GM23338 (cell line): Measurements from ENCODE around the gene SMAGP. TPM values are rescaled to one million over a fixed set of nuclear protein-coding genes. Genes with fewer than 3 reads are reported as not detected.

Experiments used
- ATAC-seq: fragments of 200-7000 bp; cut with Tn5 transposase; 3 replicates; pipeline ENCODE4 v1.9.1; 2020
- DNase-seq: peaks from one replicate; pipeline ENCODE4 v3.0.0-alpha.2; 2015; ENCODE audit warnings: low spot score
- H2AFZ ChIP-seq: fragments of 200-600 bp; sonication (generic); 2 replicates; pipeline ENCODE4 v1.8.0; 2016; ENCODE audit warnings: antibody characterized with exemption, mild to moderate bottlenecking, moderate library complexity
- H3F3A ChIP-seq: fragments of 200-600 bp; sonication (generic); replicated peaks from 2 replicates; pipeline ENCODE4 v1.8.0; 2017; ENCODE audit warnings: antibody characterized with exemption, mixed run types, low read depth
- H3K27ac ChIP-seq: fragments of 200-600 bp; sonication (generic); 2 replicates; pipeline ENCODE4 v1.6.1; 2016; ENCODE audit warnings: low read depth
- H3K27me3 ChIP-seq: fragments of 200-600 bp; sonication (generic); 2 replicates; pipeline ENCODE4 v1.8.0; 2016; ENCODE audit warnings: mild to moderate bottlenecking, mixed run types, moderate library complexity; ENCODE audit not compliant: insufficient read depth
- H3K36me3 ChIP-seq: fragments of 200-600 bp; sonication (generic); 2 replicates; pipeline ENCODE4 v1.8.0; 2016; ENCODE audit warnings: mild to moderate bottlenecking; ENCODE audit not compliant: insufficient read depth
- H3K4me1 ChIP-seq: fragments of 200-600 bp; sonication (generic); 2 replicates; pipeline ENCODE4 v1.8.0; 2016; ENCODE audit warnings: mild to moderate bottlenecking, moderate library complexity; ENCODE audit not compliant: insufficient read depth
- H3K4me2 ChIP-seq: fragments of 200-600 bp; sonication (generic); 2 replicates; pipeline ENCODE4 v1.7.1; 2017; ENCODE audit warnings: mixed run types
- H3K4me3 ChIP-seq: fragments of 200-600 bp; sonication (generic); 2 replicates; pipeline ENCODE4 v1.6.1; 2016; ENCODE audit warnings: mixed run types
- H3K79me2 ChIP-seq: fragments of 200-600 bp; sonication (generic); replicated peaks from 2 replicates; pipeline ENCODE4 v1.8.0; 2017; ENCODE audit warnings: mild to moderate bottlenecking; ENCODE audit not compliant: insufficient read depth
- H3K9me2 ChIP-seq: fragments of 200-600 bp; sonication (generic); 2 replicates; pipeline ENCODE4 v1.8.0; 2017; ENCODE audit not compliant: insufficient read depth
- H4K20me1 ChIP-seq: fragments of 200-600 bp; sonication (generic); replicated peaks from 2 replicates; pipeline ENCODE4 v1.8.0; 2017; ENCODE audit warnings: mild to moderate bottlenecking; ENCODE audit not compliant: insufficient read depth
- H3K27ac Mint-ChIP-seq: 2 replicates; pipeline ENCODE4 v1.8.0; 2020; ENCODE audit warnings: inconsistent platforms, mild to moderate bottlenecking, moderate library complexity, mixed read lengths
- H3K27me3 Mint-ChIP-seq: 3 replicates; pipeline ENCODE4 v1.8.0; 2022; ENCODE audit warnings: low read depth, mild to moderate bottlenecking, moderate library complexity, mixed read lengths, inconsistent platforms; ENCODE audit not compliant: insufficient read depth, poor library complexity
- H3K36me3 Mint-ChIP-seq: 3 replicates; pipeline ENCODE4 v1.8.0; 2021; ENCODE audit warnings: low read depth, mild to moderate bottlenecking, inconsistent platforms, moderate library complexity, mixed read lengths
- H3K4me1 Mint-ChIP-seq: 3 replicates; pipeline ENCODE4 v1.8.0; 2020; ENCODE audit warnings: mild to moderate bottlenecking, inconsistent platforms, mixed read lengths
- H3K4me3 Mint-ChIP-seq: 3 replicates; pipeline ENCODE4 v1.8.0; 2021; ENCODE audit warnings: moderate library complexity, mild to moderate bottlenecking, inconsistent platforms, mixed read lengths
- H3K9me3 Mint-ChIP-seq: 3 replicates; pipeline ENCODE4 v1.8.0; 2020; ENCODE audit warnings: moderate library complexity, mild to moderate bottlenecking, inconsistent platforms, mixed read lengths
- CREB1 ChIP-seq: fragments of 250-450 bp; sonication (Bioruptor Pico); IDR thresholded peaks from 2 replicates; pipeline ENCODE4 v1.5.0; 2020; ENCODE audit warnings: low read depth, mild to moderate bottlenecking, moderate library complexity
- CTCF ChIP-seq, 2 experiments: fragments of 200-600 bp in 1 of 2; sonication (generic) in 1 of 2; conservative IDR thresholded peaks; 2 replicates each; pipeline versions ENCODE4 v1.5.1 to v1.6.1; 2016 to 2017; ENCODE audit warnings: antibody characterized with exemption in 2 of 2, low read depth in 2 of 2, mild to moderate bottlenecking in 2 of 2, moderate library complexity in 1 of 2
- JUNB ChIP-seq: IDR thresholded peaks from one replicate; pipeline ENCODE4 v1.6.1; 2016; ENCODE audit warnings: antibody characterized with exemption; ENCODE audit not compliant: unreplicated experiment
- NANOG ChIP-seq: IDR thresholded peaks from 2 replicates; pipeline ENCODE4 v1.6.1; 2016; ENCODE audit warnings: antibody characterized with exemption, borderline replicate concordance
- POLR2AphosphoS5 ChIP-seq: IDR thresholded peaks from 2 replicates; pipeline ENCODE4 v1.6.1; 2016; ENCODE audit warnings: antibody characterized with exemption, low read depth
- REST ChIP-seq: IDR thresholded peaks from one replicate; pipeline ENCODE4 v1.6.1; 2018; ENCODE audit warnings: antibody characterized with exemption; ENCODE audit not compliant: unreplicated experiment
- ZNF114 ChIP-seq: fragments of 250-450 bp; sonication (Bioruptor Pico); IDR thresholded peaks from 2 replicates; pipeline ENCODE4 v1.5.0; 2020; ENCODE audit warnings: mild to moderate bottlenecking, moderate library complexity
- ZNF331 ChIP-seq: fragments of 250-450 bp; sonication (Bioruptor Pico); IDR thresholded peaks from 2 replicates; pipeline ENCODE4 v1.5.0; 2020; ENCODE audit warnings: low read depth, mild to moderate bottlenecking, moderate library complexity
- polyA plus RNA-seq: library from polyadenylated mRNA; unstranded; fragments of >200 nt; fragmentation: Nextera tagmentation; extraction: Ambion mirVana; gene quantifications from 2 replicates; pipeline ENCODE4 v1.2.1, GENCODE V29; 2016
- total RNA-seq: library from RNA; depleted of rRNA; stranded (reverse); fragments of >200 nt; shearing (Covaris generic); gene quantifications from 2 replicates; pipeline ENCODE4 v1.2.3, GENCODE V29; 2014

The SMAGP gene
- total and polyA plus RNA-seq, 2 experiments from 2014 or later: 4.7 to 8.2 TPM

DNA sequence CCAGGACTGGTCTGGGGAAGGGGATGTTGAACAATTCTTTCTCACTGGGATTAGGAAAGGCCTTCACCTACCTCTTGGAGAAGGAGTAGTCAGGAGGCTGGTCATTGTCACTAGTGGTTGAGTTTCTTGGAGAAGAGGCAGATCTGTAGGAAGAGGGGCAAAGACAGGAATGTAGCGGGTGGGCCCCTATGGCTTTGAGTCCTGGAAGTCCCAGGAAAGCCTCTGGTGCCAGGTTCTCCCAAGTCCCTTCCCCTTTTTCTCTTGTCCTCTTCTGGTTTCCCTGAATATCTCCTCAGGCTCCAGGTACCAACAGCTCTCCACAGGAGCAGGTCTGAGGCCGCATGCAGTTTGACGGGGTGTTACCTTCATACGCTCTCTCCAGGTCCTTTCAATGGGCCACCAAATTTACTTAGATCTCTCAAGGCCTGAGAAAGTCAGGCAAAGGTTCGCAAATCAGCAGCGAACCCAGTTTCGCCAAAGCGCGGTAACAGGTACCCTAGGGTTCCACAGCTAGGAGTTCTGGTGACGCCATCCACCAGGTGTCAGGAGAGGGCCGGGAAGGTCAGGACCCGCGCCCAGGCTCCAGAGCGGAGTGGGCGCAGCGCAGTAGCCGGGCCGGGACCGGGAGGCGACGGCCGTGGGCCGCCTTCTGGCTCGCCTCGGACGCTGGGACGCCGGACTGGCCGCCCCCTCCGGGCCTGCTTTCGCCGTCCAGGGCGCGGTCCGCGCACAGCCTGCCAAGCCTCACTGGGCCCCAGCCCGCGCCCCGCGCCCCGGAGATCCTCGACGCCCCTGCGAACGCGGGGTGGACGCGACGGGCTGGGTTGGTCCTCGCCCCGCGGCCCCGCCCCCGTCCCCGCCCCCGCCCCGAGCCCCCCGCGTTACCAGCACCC, 795 bp downstream of the SMAGP start:
- Histone ChIP-seq H3K4me3 (peak overlapping the region; percentile 91), H3K27me3 (peaks cover 18% of the 10 kb centered on the region), H3F3A (no peaks in the 10 kb centered on the region), H3K36me3 (0 out of 2 replicates have a peak, but pooled peaks cover 3% of the 10 kb centered on the region), H3K4me2 (peak overlapping the region; percentile 75), H3K9me2 (no peaks in the 10 kb centered on the region), H3K27ac (no peak overlapping the region), H4K20me1 (no peaks in the 10 kb centered on the region), H3K4me1 (0 out of 2 replicates have a peak, but pooled peaks cover 5% of the 10 kb centered on the region), H3K79me2 (no peaks in the 10 kb centered on the region), H2AFZ (peak overlapping the region; percentile 87; the same call in 1 of the 2 replicates)
- no peak for TF ChIP-seq JUNB
- TF ChIP-seq CTCF (conservative IDR thresholded peaks at IDR 0.05; ENCODE audit: low read depth in 2 of 2): peak; percentile 54 to 84
- 0 out of 2 replicates have a peak, but pooled peaks have one; percentile 8 for TF ChIP-seq POLR2AphosphoS5
- peak; percentile 54; the same call in 1 of the 2 replicates for TF ChIP-seq ZNF114 (CRISPR knock-in tag)
- peak; percentile 66 for TF ChIP-seq CREB1 (CRISPR knock-in tag)
- DNase-seq: peak; percentile 92
- H3K27me3 Mint-ChIP-seq: peaks cover 21% of the 10 kb centered on the region
- peak overlapping the region; percentile 82; the same call in 1 of the 2 replicates for H3K27ac Mint-ChIP-seq
- H3K36me3 Mint-ChIP-seq: no peaks in the 10 kb centered on the region; the same call in 1 of the 3 replicates
- peak overlapping the region; percentile 74 for H3K4me3 Mint-ChIP-seq
- H3K9me3 Mint-ChIP-seq: no peaks in the 10 kb centered on the region; the same call in 2 of the 3 replicates
- peak; percentile 90 for ATAC-seq
- peaks cover 19% of the 10 kb centered on the region for H3K4me1 Mint-ChIP-seq

DNA sequence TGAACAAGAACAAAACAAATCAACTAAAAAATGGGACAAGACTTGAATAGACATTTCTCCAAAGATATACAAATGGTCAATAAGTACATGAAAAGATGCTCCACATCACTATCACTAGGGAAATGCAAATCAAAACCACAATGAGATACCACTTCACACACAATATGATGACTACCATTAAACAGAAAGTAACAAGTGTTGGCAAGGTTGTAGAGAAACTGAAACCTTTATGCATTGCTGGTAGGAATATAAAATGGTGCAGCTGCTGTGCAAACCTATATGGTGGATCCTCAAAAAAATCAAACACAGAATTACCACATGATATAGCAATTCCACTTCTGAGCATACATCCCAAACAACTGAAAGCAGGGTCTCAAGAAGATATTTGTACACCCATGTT, 5.2 kb downstream of the SMAGP start:
- Mint-ChIP-seq H3K4me3 (no peak overlapping the region), H3K27ac (no peak overlapping the region), H3K9me3 (no peaks in the 10 kb centered on the region; the same call in 2 of the 3 replicates), H3K36me3 (no peaks in the 10 kb centered on the region; the same call in 2 of the 3 replicates), H3K27me3 (peaks cover 10% of the 10 kb centered on the region), H3K4me1 (peaks cover 13% of the 10 kb centered on the region)
- H3K27ac ChIP-seq: no peak overlapping the region
- H3F3A ChIP-seq: no peaks in the 10 kb centered on the region
- 0 out of 2 replicates have a peak, but pooled peaks cover 3% of the 10 kb centered on the region for H3K36me3 ChIP-seq
- H3K4me3 ChIP-seq: no peak overlapping the region
- no peaks in the 10 kb centered on the region for H3K4me1 ChIP-seq
- TF ChIP-seq ZNF331 (CRISPR knock-in tag): no peak
- no peak for TF ChIP-seq REST
- no peak for TF ChIP-seq NANOG
- DNase-seq: no peak
- H3K79me2 ChIP-seq: no peaks in the 10 kb centered on the region
- H4K20me1 ChIP-seq: no peaks in the 10 kb centered on the region
- ATAC-seq: no peak
- H2AFZ ChIP-seq: no peak overlapping the region
- no peak overlapping the region for H3K4me2 ChIP-seq
- H3K9me2 ChIP-seq: no peaks in the 10 kb centered on the region
- H3K27me3 ChIP-seq: no peaks in the 10 kb centered on the region
